Esophagus squamous epithelium (tissue), 4 donors: Measurements from ENCODE around the gene CSF3R.

ENCODE experiments used
- CTCF ChIP-seq, 6 experiments: fragments of 450-650 bp in 4 of 6; fragments of 200-600 bp in 2 of 6; sonication (generic) in 2 of 6; IDR thresholded peaks; one replicate each; pipeline ENCODE4 v1.5.1; 2016 to 2019; ENCODE audit warnings: antibody characterized with exemption in 6 of 6, mild to moderate bottlenecking in 4 of 6, moderate library complexity in 4 of 6
- POLR2A ChIP-seq, 4 donors: fragments of 450-650 bp; IDR thresholded peaks; one replicate each; pipeline ENCODE4 v1.6.1; 2017; ENCODE audit warnings: antibody characterized with exemption in 4 of 4, mild to moderate bottlenecking in 4 of 4, moderate library complexity in 3 of 4

DNA sequence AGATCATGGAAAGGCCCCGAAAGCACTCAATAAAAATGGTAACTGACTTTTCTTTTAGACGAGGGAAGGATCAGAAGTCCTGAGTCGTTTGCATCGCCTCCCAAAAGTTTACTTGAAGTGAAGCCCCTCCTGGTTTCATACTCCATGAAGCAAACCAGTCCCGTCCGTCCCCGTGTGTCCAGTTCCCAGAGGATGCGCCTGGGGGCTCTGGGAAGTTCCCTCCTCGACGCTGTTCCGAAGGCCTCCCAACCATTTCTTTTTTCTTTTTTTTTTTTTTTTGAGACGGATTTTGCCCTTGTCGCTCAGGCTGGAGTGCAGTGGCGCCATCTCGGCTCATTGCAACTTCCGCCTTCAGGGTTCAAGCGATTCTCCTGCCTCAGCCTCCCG is 31.8 kb downstream of the CSF3R start:
- TF ChIP-seq CTCF (IDR thresholded peaks at IDR 0.05) (no peak), POLR2A (IDR thresholded peaks at IDR 0.05) (no peak)
